H9 (cell line): ENCODE data around the gene NR1I2. TPM values are rescaled to one million over a fixed set of nuclear protein-coding genes. Genes with fewer than 3 reads are reported as not detected.
A peak's percentile ranks its signal among the peaks of the same experiment; 100 is the strongest.

ENCODE experiments used
- DNase-seq: peaks from one replicate; pipeline ENCODE4 v3.0.0-alpha.2; 2017
- H2AFZ ChIP-seq: one replicate; pipeline ENCODE4 v1.6.1; 2013; ENCODE audit warnings: mild to moderate bottlenecking, low read length, control low read depth, moderate library complexity
- H2AK5ac ChIP-seq: 2 replicates; pipeline ENCODE4 v1.6.1; 2013; ENCODE audit warnings: low read length, control low read depth, mixed read lengths; ENCODE audit not compliant: insufficient read length
- H2BK120ac ChIP-seq: one replicate; pipeline ENCODE4 v1.6.1; 2013; ENCODE audit warnings: low read depth, mild to moderate bottlenecking, low read length, control low read depth, inconsistent platforms; ENCODE audit not compliant: poor library complexity, severe bottlenecking
- H2BK12ac ChIP-seq: 2 replicates; pipeline ENCODE4 v1.6.1; 2013; ENCODE audit warnings: low read length, control low read depth, mixed read lengths, low read depth; ENCODE audit not compliant: insufficient read length
- H2BK15ac ChIP-seq: 2 replicates; pipeline ENCODE4 v1.6.1; 2013; ENCODE audit warnings: low read depth, low read length, control low read depth
- H2BK20ac ChIP-seq: one replicate; pipeline ENCODE4 v1.6.1; 2013; ENCODE audit warnings: low read depth, mild to moderate bottlenecking, low read length, control low read depth, inconsistent platforms; ENCODE audit not compliant: poor library complexity, severe bottlenecking
- H2BK5ac ChIP-seq: 2 replicates; pipeline ENCODE4 v1.6.1; 2013; ENCODE audit warnings: low read length, control low read depth, mixed read lengths; ENCODE audit not compliant: insufficient read length
- H3K14ac ChIP-seq: 2 replicates; pipeline ENCODE4 v1.6.1; 2013; ENCODE audit warnings: low read length, control low read depth; ENCODE audit not compliant: insufficient read depth
- H3K18ac ChIP-seq: 2 replicates; pipeline ENCODE4 v1.6.1; 2013; ENCODE audit warnings: low read depth, mild to moderate bottlenecking, mixed read lengths, low read length, control low read depth; ENCODE audit not compliant: insufficient read length
- H3K23ac ChIP-seq: 2 replicates; pipeline ENCODE4 v1.6.1; 2013; ENCODE audit warnings: low read length, control low read depth, mixed read lengths, low read depth; ENCODE audit not compliant: insufficient read length
- H3K23me2 ChIP-seq: 2 replicates; pipeline ENCODE4 v1.6.1; 2013; ENCODE audit warnings: low read depth, mild to moderate bottlenecking, mixed read lengths, low read length, control low read depth; ENCODE audit not compliant: insufficient read length, poor library complexity, severe bottlenecking
- H3K27ac ChIP-seq: 2 replicates; pipeline ENCODE4 v1.5.1; 2013; ENCODE audit warnings: low read length, control low read depth, mixed read lengths, low read depth; ENCODE audit not compliant: insufficient read length
- H3K27me3 ChIP-seq: 2 replicates; pipeline ENCODE4 v1.6.1; 2013; ENCODE audit warnings: low read length, control low read depth, inconsistent platforms; ENCODE audit not compliant: insufficient read depth
- H3K4ac ChIP-seq: 2 replicates; pipeline ENCODE4 v1.6.1; 2013; ENCODE audit warnings: low read depth, mild to moderate bottlenecking, control low read depth, inconsistent platforms, low read length, moderate library complexity
- H3K4me1 ChIP-seq: 2 replicates; pipeline ENCODE4 v1.6.1; 2013; ENCODE audit warnings: low read length, control low read depth, inconsistent platforms; ENCODE audit not compliant: insufficient read depth
- H3K4me2 ChIP-seq: 2 replicates; pipeline ENCODE4 v1.6.1; 2013; ENCODE audit warnings: low read length, control low read depth, mixed read lengths; ENCODE audit not compliant: insufficient read length, insufficient read depth
- H3K56ac ChIP-seq: 2 replicates; pipeline ENCODE4 v1.6.1; 2013; ENCODE audit warnings: low read depth, mild to moderate bottlenecking, mixed read lengths, low read length, control low read depth; ENCODE audit not compliant: insufficient read length
- H3K79me1 ChIP-seq: 2 replicates; pipeline ENCODE4 v1.6.1; 2013; ENCODE audit warnings: low read depth, mild to moderate bottlenecking, moderate library complexity, low read length, control low read depth, inconsistent platforms; ENCODE audit not compliant: insufficient read depth, poor library complexity, severe bottlenecking
- H3K79me2 ChIP-seq: 2 replicates; pipeline ENCODE4 v1.6.1; 2013; ENCODE audit warnings: low read length, control low read depth, inconsistent platforms; ENCODE audit not compliant: insufficient read depth
- H3K9ac ChIP-seq: 2 replicates; pipeline ENCODE4 v1.6.1; 2013; ENCODE audit warnings: low read length, control low read depth, mixed read lengths; ENCODE audit not compliant: insufficient read length; ENCODE audit errors: extremely low read depth
- H3K9me3 ChIP-seq: one replicate; pipeline ENCODE4 v1.6.1; 2013; ENCODE audit warnings: low read depth, low read length, inconsistent platforms; ENCODE audit not compliant: control insufficient read depth
- H3T11ph ChIP-seq: one replicate; pipeline ENCODE4 v1.6.1; 2013; ENCODE audit warnings: mild to moderate bottlenecking, low read length, control low read depth, inconsistent platforms
- H4K20me1 ChIP-seq: one replicate; pipeline ENCODE4 v1.6.1; 2013; ENCODE audit not compliant: control insufficient read depth, insufficient read length, insufficient read depth
- H4K5ac ChIP-seq: 2 replicates; pipeline ENCODE4 v1.6.1; 2013; ENCODE audit warnings: low read depth, mild to moderate bottlenecking, mixed read lengths, low read length, control low read depth; ENCODE audit not compliant: insufficient read length
- H4K8ac ChIP-seq: replicated peaks from 2 replicates; pipeline ENCODE4 v1.6.1; 2013; ENCODE audit warnings: low read length, control low read depth, mixed read lengths, low read depth; ENCODE audit not compliant: insufficient read length
- H4K91ac ChIP-seq: 2 replicates; pipeline ENCODE4 v1.6.1; 2013; ENCODE audit warnings: low read depth, mild to moderate bottlenecking, moderate library complexity, mixed read lengths, low read length, control low read depth; ENCODE audit not compliant: insufficient read length
- H3K27ac Mint-ChIP-seq, 3 experiments: 2 replicates in 2 of 3; 3 replicates in 1 of 3; pipeline ENCODE4 v1.8.0; 2020 to 2021; ENCODE audit warnings: mixed read lengths in 3 of 3, mild to moderate bottlenecking in 1 of 3, moderate library complexity in 1 of 3
- H3K27me3 Mint-ChIP-seq: 2 replicates; pipeline ENCODE4 v1.8.0; 2021; ENCODE audit warnings: low read depth, mild to moderate bottlenecking, moderate library complexity, mixed read lengths
- H3K36me3 Mint-ChIP-seq, 3 experiments: 2 replicates in 2 of 3; 3 replicates in 1 of 3; pipeline ENCODE4 v1.8.0; 2020 to 2021; ENCODE audit warnings: low read depth in 3 of 3, mixed read lengths in 3 of 3; ENCODE audit not compliant: insufficient read depth in 1 of 3
- H3K4me1 Mint-ChIP-seq, 2 experiments: 2 replicates each; pipeline ENCODE4 v1.8.0; 2020; ENCODE audit warnings: mixed read lengths in 2 of 2
- H3K4me3 Mint-ChIP-seq, 2 experiments: 2 replicates in 1 of 2; 3 replicates in 1 of 2; pipeline ENCODE4 v1.8.0; 2020 to 2021; ENCODE audit warnings: mild to moderate bottlenecking in 2 of 2, mixed read lengths in 2 of 2, moderate library complexity in 1 of 2
- H3K9me3 Mint-ChIP-seq, 2 experiments: 2 replicates in 1 of 2; 3 replicates in 1 of 2; pipeline ENCODE4 v1.8.0; 2020; ENCODE audit warnings: mild to moderate bottlenecking in 2 of 2, mixed read lengths in 2 of 2, moderate library complexity in 1 of 2
- CTCF ChIP-seq: fragments of 200-600 bp; sonication (generic); conservative IDR thresholded peaks from 3 replicates; pipeline ENCODE4 v1.8.0; 2021; ENCODE audit warnings: antibody characterized with exemption, mild to moderate bottlenecking
- WGBS: extraction: QIAGEN DNeasy Blood & Tissue Kit; methylation state at CpG from one replicate; pipeline ENCODE4 v1.1.7; 2013; ENCODE audit warnings: missing lambda C conversion rate, low lambda C conversion rate, mixed read lengths; ENCODE audit not compliant: insufficient read length; ENCODE audit errors: extremely low coverage; 5-methylcytosine and 5-hydroxymethylcytosine counted together
- total RNA-seq: library from RNA; stranded (reverse); gene quantifications from 2 replicates; pipeline ENCODE4 v1.2.1, GENCODE V29; 2021

Gene NR1I2
- total RNA-seq, 1 experiment from 2014 or later: not detected

DNA sequence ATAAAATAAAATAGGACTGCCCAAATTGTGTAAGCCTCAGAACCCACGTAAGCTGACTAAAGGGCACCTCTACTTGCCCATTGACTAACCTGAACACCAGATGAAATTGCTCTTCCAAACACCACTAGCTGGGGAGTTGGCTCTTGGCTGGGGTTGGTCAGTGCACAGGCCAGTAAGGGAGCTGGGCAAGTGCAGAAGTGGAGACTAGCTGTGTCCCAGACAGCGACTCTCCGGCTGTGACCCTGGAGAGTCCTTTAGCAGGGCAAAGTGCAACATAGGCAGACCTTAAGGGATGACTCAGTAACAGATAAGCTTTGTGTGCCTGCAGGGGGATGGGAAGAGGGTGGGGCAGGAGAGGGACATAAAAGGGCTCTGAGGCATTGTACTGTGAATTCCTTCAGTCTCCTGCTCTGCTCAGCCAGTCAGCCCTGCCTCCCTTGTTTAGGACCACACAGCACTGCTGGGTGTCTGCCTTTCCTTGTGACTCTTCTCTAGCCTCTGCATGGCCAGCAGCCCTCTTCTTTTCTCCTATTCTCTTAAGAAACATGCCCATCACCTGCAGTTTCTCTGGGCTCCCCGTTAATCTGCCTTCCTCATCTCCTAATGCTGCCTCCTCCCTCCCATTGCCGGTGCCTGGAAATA is 13.2 kb downstream of the NR1I2 start:
- Histone ChIP-seq H3K18ac (no peak overlapping the region), H4K8ac (no peak overlapping the region), H3K27ac (no peak overlapping the region), H3K79me2 (no peaks in the 10 kb centered on the region), H3K23ac (no peak overlapping the region), H3K4ac (no peak overlapping the region), H2AFZ (no peak overlapping the region), H2BK120ac (no peak overlapping the region), H3K79me1 (no peaks in the 10 kb centered on the region), H2BK12ac (no peak overlapping the region), H4K91ac (no peak overlapping the region), H3K27me3 (no peaks in the 10 kb centered on the region), H3K4me2 (no peak overlapping the region), H2BK20ac (no peak overlapping the region), H3K9me3 (no peaks in the 10 kb centered on the region), H4K20me1 (no peaks in the 10 kb centered on the region), H3K56ac (no peak overlapping the region), H3K9ac (no peak overlapping the region), H2BK5ac (no peak overlapping the region), H3K14ac (no peak overlapping the region), H2BK15ac (no peak overlapping the region), H4K5ac (no peak overlapping the region), H2AK5ac (no peak overlapping the region), H3K4me1 (peaks cover 3% of the 10 kb centered on the region; the same call in 1 of the 2 replicates), H3T11ph (no peak overlapping the region), H3K23me2 (no peaks in the 10 kb centered on the region)
- Mint-ChIP-seq H3K4me1 (peaks cover 14 to 19% of the 10 kb centered on the region in 2 experiments), H3K36me3 (no peaks in the 10 kb centered on the region; a peak in 1 of 7 replicates), H3K9me3 (no peaks in the 10 kb centered on the region; a peak in 1 of 5 replicates), H3K27me3 (no peaks in the 10 kb centered on the region), H3K4me3 (no peak overlapping the region), H3K27ac (peak overlapping the region; percentile 50 to 76 (median 55); a peak in 5 of 7 replicates)
- DNase-seq: peak; percentile 78
- no CpG with 5 or more reads among the region's 5 CpGs for WGBS
- TF ChIP-seq CTCF: no peak
